ENCODE results near the gene NOP16. TPM values are rescaled to one million over a fixed set of nuclear protein-coding genes. Genes with fewer than 3 reads are reported as not detected.

NOP16 gene
- total and polyA plus RNA-seq, 2 of the 13 experiments (the other 11 are each of a cell fraction or from before 2014, with no cell fraction given) = 43.3 to 48.4 TPM

- TF ChIP-seq MLX (CRISPR knock-in tag; IDR thresholded peaks at IDR 0.05) = 0 out of 2 replicates have a peak, but pooled peaks have one; percentile 25
- no peak for TF ChIP-seq ZNF749 (CRISPR knock-in tag; IDR thresholded peaks at IDR 0.05; ENCODE audit: borderline replicate concordance)
- peak; percentile 55 for TF ChIP-seq RARA (CRISPR knock-in tag; IDR thresholded peaks at IDR 0.05)
- 0 out of 2 replicates have a peak, but pooled peaks have one; percentile 37 for TF ChIP-seq TBX3 (IDR thresholded peaks at IDR 0.05; ENCODE audit: borderline replicate concordance)
- TF ChIP-seq CBX5 (CRISPR knock-in tag; IDR thresholded peaks at IDR 0.05; ENCODE audit: borderline replicate concordance) = peak; percentile 84
- peak; percentile 60; the same call in 1 of the 2 replicates for TF ChIP-seq ZNF850 (CRISPR knock-in tag; conservative IDR thresholded peaks at IDR 0.05)
- TF ChIP-seq KLF9 (CRISPR knock-in tag; IDR thresholded peaks at IDR 0.05; ENCODE audit: low read depth) = no peak
- peak; percentile 79 for TF ChIP-seq ZNF639 (CRISPR knock-in tag; conservative IDR thresholded peaks at IDR 0.05)
- peak; percentile 91 for TF ChIP-seq ZNF510 (CRISPR knock-in tag; IDR thresholded peaks at IDR 0.05; ENCODE audit: low read depth)
- TF ChIP-seq ZNF331 (CRISPR knock-in tag; IDR thresholded peaks at IDR 0.05) = peak; percentile 54
- TF ChIP-seq PCBP2 (optimal IDR thresholded peaks at IDR 0.05; ENCODE audit: low read depth, low read length, poor library complexity, severe bottlenecking) = peak; percentile 15
- 0 out of 2 replicates have a peak, but pooled peaks have one; percentile 47 for TF ChIP-seq HINFP (CRISPR knock-in tag; IDR thresholded peaks at IDR 0.05; ENCODE audit: low read depth)
- peak; percentile 95 for TF ChIP-seq SRY (CRISPR knock-in tag; IDR thresholded peaks at IDR 0.05)
- no peak for TF ChIP-seq SOX13 (IDR thresholded peaks at IDR 0.05)
- 0 out of 4 replicates have a peak, but pooled peaks of 1 of the 2 experiments have one; percentile 3 for TF ChIP-seq SOX13 (CRISPR knock-in tag; conservative IDR thresholded peaks at IDR 0.05 in 1 of 2, IDR thresholded peaks at IDR 0.05 in 1 of 2)
- no peak for TF ChIP-seq NBN (conservative IDR thresholded peaks at IDR 0.05)
- TF ChIP-seq NR2F2 (IDR thresholded peaks at IDR 0.05; ENCODE audit: borderline replicate concordance, low read depth) = peak; percentile 56; the same call in 1 of the 2 replicates
- TF ChIP-seq HMGXB3 (CRISPR knock-in tag; IDR thresholded peaks at IDR 0.05; ENCODE audit: borderline replicate concordance) = peak; percentile 86
- no peak for TF ChIP-seq TOE1 (CRISPR knock-in tag; IDR thresholded peaks at IDR 0.05)
- TF ChIP-seq ZBTB34 (CRISPR knock-in tag; IDR thresholded peaks at IDR 0.05) = peak; percentile 72; the same call in 1 of the 2 replicates
Observed at GRCh38 chr5:176388444-176389134, at the start of gene NOP16, which contains the start of gene HIGD2A (continued).
